Stimulated activated CD4-positive, alpha-beta T cell treated with anti-CD3 and anti-CD28 coated beads, Interleukin-12 subunit alpha, Interleukin-12 subunit beta, amount 100 ng/mL, for 48 hours (primary cell): ENCODE measurements around the gene STXBP5L.
"Not testable (repeated sequence)": the region's sequence is repeated elsewhere in the genome, so short reads cannot be mapped to it uniquely, and the experiment has no call there.

Experiments used
- DNase-seq, 3 donors: peaks; one replicate each; pipeline ENCODE4 v3.0.0-alpha.2; 2020; ENCODE audit warnings: low read depth in 2 of 3, low spot score in 1 of 3

STXBP5L gene

GRCh38 chr3:120908030-120908794 is at the start of gene STXBP5L:
STXBP5L (plus strand) TSS chr3:120908205; CDS start chr3:120909579, 1,374 bp downstream.
- peak; percentile 37 to 56 (median 46) for DNase-seq

- DNase-seq, result no peak
Measured at GRCh38 chr3:120858521-120858920, 49.5 kb upstream of the STXBP5L start.

DNA sequence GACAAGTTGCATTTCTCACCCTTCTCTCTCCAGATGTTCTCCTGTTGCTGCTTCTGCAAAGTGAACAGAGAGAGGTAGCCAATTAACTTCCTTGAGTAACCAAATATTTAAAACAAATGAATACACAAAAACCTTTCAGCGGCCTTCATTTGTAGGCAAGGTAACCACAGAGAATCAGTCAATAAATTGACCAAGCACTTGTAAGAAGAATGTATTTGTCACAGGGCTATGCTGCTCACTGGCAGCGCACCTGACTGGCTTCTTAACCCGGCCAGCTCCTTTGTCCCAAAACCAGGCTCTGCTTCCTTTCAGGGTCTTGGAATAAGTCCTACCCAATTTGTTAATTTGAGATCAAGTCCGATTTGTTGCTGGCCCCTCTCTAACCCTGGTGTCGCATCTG is 43.5 kb upstream of the STXBP5L start:
- no peak for DNase-seq

DNA sequence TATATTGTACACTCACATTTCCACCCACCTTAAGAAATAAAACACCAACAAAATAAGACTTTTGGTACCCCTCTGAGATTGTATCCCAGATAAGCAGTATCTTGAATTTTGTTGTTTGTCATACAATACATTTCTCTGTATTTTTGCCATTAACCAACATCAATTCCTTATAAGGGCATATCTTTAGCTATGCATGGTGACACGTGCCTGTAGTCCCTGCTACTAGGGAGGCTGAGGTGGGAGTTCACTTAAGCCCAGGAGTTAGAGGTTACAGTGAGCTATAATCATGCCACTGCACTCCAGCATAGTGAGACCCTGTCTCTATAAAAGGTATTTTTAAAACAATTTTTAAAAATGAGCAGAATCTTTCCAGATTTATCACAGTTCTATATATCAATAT is 32.5 kb upstream of the STXBP5L start:
- no peak for DNase-seq

- no peak for DNase-seq
Measured at GRCh38 chr3:120875989-120876388, 32.0 kb upstream of the STXBP5L start.

DNA sequence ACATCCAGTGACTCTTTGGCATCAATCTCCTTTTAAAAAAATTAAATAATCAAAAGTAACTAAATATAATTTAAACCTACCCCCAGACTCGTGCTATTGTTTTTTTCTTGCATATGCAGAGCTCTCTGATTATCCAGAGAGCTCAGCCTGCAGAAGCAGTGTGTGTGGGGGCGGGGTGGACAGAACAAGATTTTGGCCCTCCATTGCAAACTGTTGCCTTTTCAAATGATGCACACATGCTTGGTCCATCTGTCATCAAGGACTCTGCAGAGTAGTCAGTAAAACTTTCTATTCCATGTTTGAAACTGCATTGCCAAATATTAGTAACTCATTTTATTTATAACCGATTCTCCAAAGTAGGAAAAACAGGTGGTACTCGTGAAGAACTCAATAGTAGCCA is 28.6 kb upstream of the STXBP5L start:
- DNase-seq, result no peak

GRCh38 chr3:120892921-120893320 is 15.1 kb upstream of the STXBP5L start:
- no peak for DNase-seq

- no peak for DNase-seq
Measured at GRCh38 chr3:120894316-120895057, 13.5 kb upstream of the STXBP5L start.

DNA sequence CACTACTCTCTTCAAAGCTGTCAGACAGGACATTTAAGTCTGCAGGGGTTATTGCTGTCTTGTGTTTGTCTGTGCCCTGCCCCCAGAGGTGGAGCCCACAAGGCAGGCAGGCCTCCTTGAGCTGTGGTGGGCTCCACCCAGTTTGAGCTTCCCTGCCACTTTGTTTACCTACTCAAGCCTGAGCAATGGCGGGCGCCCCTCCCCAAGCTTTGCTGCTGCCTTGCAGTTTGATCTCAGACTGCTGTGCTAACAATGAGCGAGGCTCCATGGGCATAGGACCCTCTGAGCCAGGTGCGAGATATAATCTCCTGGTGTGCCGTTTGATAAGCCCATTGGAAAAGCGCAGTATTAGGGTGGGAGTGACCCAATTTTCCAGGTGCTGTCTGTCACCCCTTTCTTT is 6.3 kb upstream of the STXBP5L start:
- not testable (repeated sequence) for DNase-seq

DNA sequence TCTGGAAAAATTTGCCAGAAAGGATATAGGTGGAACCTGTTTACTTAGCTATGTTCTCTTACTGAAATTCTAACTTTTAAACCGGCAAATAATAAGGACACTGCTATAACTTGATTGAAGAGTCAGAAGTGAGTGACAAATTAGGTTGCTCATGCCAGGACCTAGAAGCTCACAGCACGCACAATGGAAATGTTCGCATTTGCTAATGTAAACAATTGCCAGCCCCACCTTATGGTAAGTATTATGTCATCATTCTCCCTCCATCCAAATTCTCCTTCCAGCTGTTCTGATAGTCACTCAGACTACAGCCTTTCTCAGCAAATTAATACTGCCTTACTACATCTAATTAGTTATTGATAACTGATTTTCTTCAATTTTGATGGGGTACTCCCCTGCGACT is 4.8 kb upstream of the STXBP5L start:
- DNase-seq, result no peak

DNA sequence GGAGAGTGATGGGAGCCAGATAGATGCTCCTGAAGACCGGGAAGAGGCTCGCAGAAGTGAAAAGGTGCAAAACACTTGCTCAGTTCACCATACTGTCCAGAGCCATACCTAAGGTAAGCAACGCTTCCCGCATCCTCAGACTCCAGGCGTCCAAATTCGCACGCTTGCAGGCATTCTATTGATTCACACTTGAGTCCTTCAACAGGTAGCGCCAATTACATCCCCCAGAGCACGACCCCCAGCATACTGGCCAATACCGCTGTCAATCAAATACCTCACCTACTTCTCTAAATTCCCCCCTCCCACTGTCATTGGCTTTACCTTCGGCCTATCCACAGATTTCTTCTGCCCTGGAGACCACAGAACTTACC is 361 bp upstream of the STXBP5L start:
- no peak for DNase-seq

- no peak for DNase-seq
Measured at GRCh38 chr3:120908795-120909601, 993 bp downstream of the STXBP5L start.

DNA sequence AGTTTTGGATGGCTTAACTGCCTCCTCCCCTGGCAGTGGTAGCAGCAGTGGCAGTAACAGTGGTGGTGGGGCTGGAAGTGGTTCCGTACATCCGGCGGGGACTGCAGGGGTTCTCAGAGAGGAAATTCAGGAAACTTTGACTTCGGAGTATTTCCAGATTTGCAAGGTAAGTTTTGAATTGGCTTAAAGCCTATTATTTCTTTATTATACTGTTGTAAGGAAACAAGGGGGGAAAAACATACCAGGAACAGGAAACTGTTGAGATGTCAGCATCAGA is 1.5 kb downstream of the STXBP5L start:
- DNase-seq, result no peak

DNA sequence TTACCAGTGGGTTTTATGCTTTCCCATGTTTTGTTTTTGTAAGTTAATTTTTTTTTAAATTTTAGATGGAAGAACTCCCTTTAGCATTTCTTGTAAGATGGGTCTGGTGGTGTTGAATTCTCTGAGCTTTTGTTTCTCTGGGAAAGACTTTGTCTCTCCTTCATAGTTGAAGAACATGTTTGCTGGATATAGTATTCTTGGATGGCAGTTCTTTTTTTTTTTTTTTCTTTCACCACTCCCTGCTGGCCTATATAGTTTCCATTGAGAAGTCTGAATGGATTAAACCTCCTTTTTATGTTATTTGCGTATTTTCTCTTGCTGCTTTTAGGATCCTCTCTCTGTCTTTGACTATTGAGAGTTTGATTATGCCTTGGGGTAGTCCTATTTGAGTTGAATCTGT is 18.1 kb downstream of the STXBP5L start:
- no peak for DNase-seq

- no peak for DNase-seq
Measured at GRCh38 chr3:120928991-120929390, 21.0 kb downstream of the STXBP5L start.

DNA sequence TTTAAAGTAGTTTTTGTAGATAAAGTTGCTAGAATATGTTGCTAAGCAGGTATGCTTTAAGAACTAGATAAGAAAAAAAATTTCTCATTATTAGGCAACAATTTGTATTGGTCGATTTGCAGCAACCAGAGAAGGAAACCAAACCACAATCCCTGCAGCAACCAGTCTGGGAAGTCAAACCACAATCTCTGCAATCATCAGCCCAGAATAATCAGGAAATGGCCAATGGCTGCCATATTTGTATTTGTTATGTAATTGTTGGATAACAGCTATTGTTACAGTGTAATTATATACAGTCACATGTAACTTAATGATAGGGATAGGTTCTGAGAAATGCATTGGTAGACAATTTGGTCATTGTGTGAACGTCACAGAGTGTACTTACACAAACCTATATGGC is 23.6 kb downstream of the STXBP5L start:
- no peak for DNase-seq

- no peak for DNase-seq
Measured at GRCh38 chr3:120956143-120956542, 48.1 kb downstream of the STXBP5L start.

DNA sequence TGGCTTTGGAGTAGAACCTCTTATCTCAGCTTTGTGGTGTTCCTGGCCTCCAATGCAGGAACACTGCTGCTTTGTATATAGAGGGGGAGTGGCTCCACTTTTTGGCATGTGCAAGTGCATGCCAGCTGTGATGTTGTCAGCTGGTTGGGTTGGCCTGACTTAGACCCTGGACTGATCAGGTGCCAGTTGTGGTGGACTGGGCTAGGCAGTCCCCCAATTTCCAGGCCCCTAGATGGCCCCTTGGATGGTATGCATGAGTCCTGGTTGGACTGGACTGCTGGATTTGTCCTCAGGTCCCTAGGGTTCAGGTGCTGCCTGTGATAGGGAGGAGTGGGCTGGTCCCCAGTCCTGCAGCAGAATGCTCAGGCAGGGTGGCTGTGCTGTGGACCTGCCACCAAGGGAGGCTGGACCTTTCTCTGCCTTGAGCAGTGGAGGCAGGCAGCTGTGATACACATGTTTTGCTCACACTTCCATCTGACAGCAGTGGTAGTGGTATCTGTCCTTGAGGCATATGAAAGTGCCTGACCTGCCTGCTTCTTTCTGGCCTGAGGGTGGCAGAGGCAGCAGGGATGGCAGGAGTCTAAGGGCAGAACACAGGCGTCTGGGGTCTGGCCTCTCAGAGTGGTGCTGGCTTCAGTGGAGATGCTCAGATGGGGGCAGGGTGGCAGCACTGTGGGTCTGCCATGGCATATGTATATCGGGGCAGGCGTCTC is 74.8 kb downstream of the STXBP5L start:
- DNase-seq, result no peak

GRCh38 chr3:120983321-120983665 is 75.3 kb downstream of the STXBP5L start:
- DNase-seq, result no peak

DNA sequence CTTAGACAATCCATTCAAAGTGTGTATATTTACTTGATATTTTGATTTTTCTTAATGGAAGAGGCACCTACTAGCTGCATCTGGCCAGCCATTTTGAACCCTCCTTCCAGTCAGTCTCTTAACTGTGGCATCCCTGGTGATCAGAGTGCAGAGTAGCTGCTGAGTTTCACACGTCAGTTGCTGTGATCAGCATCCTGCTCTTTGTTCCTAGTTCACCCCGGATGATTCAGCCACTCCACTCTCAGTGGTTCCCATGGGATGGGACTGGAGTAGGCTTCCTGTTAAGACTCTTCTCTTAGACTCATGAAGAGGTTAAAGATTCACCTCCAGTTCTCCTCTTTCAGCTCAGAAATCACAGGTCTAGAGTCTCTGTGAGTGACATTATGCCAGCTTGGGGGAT is 75.8 kb downstream of the STXBP5L start:
- DNase-seq, result no peak

GRCh38 chr3:120985242-120985641 is 77.2 kb downstream of the STXBP5L start:
- no peak for DNase-seq

DNA sequence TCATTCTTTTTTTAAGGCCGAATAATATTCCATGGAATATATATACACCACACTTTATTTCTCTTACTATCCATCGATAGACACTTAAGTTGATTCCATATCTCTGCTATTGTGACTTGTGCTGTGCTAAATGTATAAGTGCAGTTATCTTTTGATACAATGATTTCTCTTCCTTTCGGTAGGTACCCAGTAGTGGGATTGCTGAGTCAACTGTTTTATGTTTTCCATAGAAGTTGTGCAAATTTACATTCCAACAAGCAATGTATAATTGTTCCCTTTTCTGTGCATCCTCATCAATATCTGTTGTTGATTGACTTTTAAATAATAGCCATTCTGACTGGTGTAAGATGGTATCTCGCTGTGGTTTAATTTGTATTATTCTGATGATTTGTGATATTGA is 81.0 kb downstream of the STXBP5L start:
- no peak for DNase-seq
